Activated CD4-positive, alpha-beta memory T cell treated with anti-CD3 and anti-CD28 coated beads for 36 hours (primary cell): Measurements from ENCODE around the gene IQSEC3. TPM values are rescaled to one million over a fixed set of nuclear protein-coding genes. Genes with fewer than 3 reads are reported as not detected.

Experiments used
- CTCF ChIA-PET: fragments of 350-600 bp; sonication (Branson Sonifier 250); formaldehyde crosslinking; loops from one replicate; lab custom pipeline; 2021; ENCODE audit warnings: antibody characterized with exemption, inconsistent platforms; lab: Charles Lee
- POLR2A ChIA-PET: fragments of 350-600 bp; sonication (Branson Sonifier 250); formaldehyde crosslinking; loops from one replicate; lab custom pipeline; 2021; ENCODE audit warnings: antibody characterized with exemption; lab: Charles Lee
- DNase-seq: peaks from one replicate; pipeline ENCODE4 v3.0.0-alpha.2; 2020
- H3K27ac Mint-ChIP-seq: one replicate; pipeline ENCODE4 v1.8.0; 2021; ENCODE audit warnings: mixed read lengths
- H3K27me3 Mint-ChIP-seq: one replicate; pipeline ENCODE4 v1.8.0; 2021; ENCODE audit warnings: mixed read lengths
- H3K36me3 Mint-ChIP-seq: one replicate; pipeline ENCODE4 v1.8.0; 2021; ENCODE audit warnings: mixed read lengths
- H3K4me1 Mint-ChIP-seq: one replicate; pipeline ENCODE4 v1.8.0; 2021; ENCODE audit warnings: low read depth, mixed read lengths
- H3K4me3 Mint-ChIP-seq: one replicate; pipeline ENCODE4 v1.8.0; 2021; ENCODE audit warnings: mild to moderate bottlenecking, mixed read lengths
- H3K9me3 Mint-ChIP-seq: one replicate; pipeline ENCODE4 v1.8.0; 2021; ENCODE audit warnings: mixed read lengths
- intact Hi-C: fragments of 100-400 bp; cut with micrococcal nuclease; formaldehyde crosslinking; loops from one replicate; pipeline ENCODE4 v1.15.1; 2023
- total RNA-seq, 2 experiments: library from RNA; stranded (reverse); gene quantifications; one replicate each; pipeline ENCODE4 v1.2.3, GENCODE V29; 2021

The IQSEC3 gene
- total RNA-seq, 2 experiments from 2014 or later: 0.17 to 0.29 TPM

DNA sequence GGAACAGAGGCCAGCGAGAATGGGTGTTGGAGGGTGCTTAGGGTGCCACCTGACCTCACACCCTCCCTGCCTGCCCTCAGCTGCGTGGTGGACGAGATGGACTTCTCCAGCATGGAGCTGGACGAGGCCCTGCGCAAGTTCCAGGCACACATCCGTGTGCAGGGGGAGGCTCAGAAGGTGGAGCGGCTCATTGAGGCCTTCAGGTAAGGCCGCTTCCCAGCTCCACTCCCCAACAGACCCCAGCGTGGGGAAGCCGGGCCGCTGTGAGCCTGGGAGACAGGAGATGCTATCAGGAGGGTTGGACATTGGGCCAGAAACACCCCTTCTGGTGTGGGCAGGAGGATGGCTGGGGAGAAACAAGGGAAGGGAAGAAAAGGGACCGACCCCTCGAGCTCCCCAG is 90.4 kb downstream of the IQSEC3 start:
- Mint-ChIP-seq H3K4me1 (no peaks in the 10 kb centered on the region), H3K36me3 (no peaks in the 10 kb centered on the region), H3K27me3 (no peaks in the 10 kb centered on the region), H3K9me3 (no peaks in the 10 kb centered on the region), H3K4me3 (no peak overlapping the region), H3K27ac (no peak overlapping the region)
- CTCF ChIA-PET: no interaction called here
- intact Hi-C loops: no loop called here
- no peak for DNase-seq
- POLR2A ChIA-PET: no interaction called here

DNA sequence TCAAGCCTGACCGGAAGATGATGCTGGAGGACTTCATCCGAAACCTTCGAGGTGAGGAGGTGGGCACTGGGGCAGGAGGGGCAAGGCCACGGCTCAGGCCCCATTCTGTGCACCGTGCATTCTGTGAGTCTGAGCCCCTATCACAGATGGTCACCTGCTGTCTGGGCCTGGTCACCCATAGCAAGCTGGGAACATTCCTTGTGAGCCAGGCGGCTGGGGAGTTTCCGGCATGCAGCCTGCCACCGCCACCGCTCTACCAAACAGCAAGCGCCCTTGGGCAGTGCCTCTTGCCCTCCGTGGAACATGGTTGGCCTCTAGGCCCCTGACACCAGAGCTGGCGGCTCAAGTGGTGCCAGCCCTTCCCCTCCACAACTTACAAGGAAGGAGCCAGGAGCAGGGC is 91.1 kb downstream of the IQSEC3 start:
- H3K9me3 Mint-ChIP-seq: no peaks in the 10 kb centered on the region
- intact Hi-C loops: no loop called here
- no peak for DNase-seq
- H3K36me3 Mint-ChIP-seq: no peaks in the 10 kb centered on the region
- H3K27me3 Mint-ChIP-seq: no peaks in the 10 kb centered on the region
- H3K4me3 Mint-ChIP-seq: no peak overlapping the region
- H3K4me1 Mint-ChIP-seq: no peaks in the 10 kb centered on the region
- POLR2A ChIA-PET: no interaction called here
- no peak overlapping the region for H3K27ac Mint-ChIP-seq
- CTCF ChIA-PET: no interaction called here

DNA sequence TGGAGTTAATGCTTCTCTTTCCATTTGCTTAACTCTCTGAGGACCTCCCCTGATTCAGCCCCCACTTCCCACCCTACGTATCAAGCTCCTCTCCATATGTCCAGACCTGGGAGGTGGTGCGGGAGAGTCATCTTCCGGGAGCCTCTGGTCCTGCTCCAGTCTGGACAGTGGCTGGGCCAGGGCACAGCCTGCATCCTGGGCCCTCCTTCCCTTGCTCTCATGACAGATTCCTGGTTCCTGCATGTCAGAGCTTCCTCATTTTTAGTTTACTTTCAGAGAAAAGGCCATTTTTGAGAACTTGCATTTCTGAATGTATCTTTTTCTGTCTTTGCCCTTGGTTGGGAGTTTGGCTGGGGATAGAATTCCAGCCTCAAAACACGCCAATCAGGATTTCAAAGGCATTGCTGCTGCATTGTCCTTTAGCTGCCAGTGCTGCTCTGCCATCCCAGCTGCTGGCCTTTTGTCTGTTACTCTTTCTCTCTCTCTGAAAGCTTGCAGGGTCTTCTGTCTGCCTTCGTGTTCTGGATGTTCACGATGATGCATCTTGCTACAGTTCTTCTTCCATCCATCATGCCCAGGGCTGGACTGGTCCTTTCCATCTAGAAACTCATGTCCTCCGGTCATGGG is 92.7 kb downstream of the IQSEC3 start:
- Mint-ChIP-seq H3K4me1 (no peaks in the 10 kb centered on the region), H3K27ac (no peak overlapping the region), H3K36me3 (no peaks in the 10 kb centered on the region), H3K27me3 (no peaks in the 10 kb centered on the region), H3K9me3 (no peaks in the 10 kb centered on the region), H3K4me3 (no peak overlapping the region)
- no peak for DNase-seq
- CTCF ChIA-PET: interaction anchor here (0.6 kb wide), 1 partner anchor 103 kb away, joined by 6 read pairs; no protein-coding TSS in a partner anchor
- intact Hi-C loops: no loop called here
- POLR2A ChIA-PET: no interaction called here

DNA sequence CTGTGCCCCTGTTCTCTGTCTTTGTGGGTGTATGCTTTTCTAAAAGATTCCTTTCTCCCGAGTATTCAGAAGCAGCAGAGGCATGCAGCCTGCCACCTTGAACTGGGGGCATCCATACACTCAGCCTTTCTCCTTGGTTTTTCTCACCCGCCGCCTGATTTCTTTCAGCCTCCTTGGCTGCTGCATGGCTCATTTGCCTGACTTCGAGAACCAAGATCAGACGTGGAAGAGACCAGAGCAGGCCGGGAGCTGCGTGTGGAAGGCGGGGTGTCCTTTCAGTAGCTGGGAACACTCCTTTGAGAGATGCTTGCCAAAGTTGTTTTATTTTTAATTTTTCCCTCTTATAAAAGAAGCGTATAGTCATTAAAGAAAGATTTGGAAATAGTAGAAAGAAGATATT is 94.3 kb downstream of the IQSEC3 start:
- Mint-ChIP-seq H3K9me3 (no peaks in the 10 kb centered on the region), H3K36me3 (no peaks in the 10 kb centered on the region), H3K4me3 (no peak overlapping the region), H3K4me1 (no peaks in the 10 kb centered on the region), H3K27me3 (no peaks in the 10 kb centered on the region), H3K27ac (no peak overlapping the region)
- ChIA-PET CTCF (no interaction called here), POLR2A (no interaction called here)
- DNase-seq: no peak
- intact Hi-C loops: no loop called here

DNA sequence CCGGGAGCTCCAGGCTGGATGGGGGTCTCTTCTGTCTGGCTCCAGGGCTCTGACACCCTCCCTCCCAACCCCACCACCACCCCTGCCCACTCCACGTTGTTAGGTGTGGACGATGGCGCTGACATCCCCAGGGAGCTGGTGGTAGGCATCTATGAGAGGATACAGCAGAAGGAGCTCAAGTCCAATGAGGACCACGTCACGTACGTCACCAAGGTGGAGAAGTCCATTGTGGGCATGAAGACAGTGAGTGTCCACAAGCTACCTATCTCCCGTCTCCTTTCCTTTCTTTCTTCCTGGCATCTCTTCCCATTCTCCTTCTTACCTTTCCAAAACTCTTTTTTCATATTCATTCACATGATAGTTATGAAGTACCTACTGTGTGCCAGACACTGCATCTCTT is 95.3 kb downstream of the IQSEC3 start:
- CTCF ChIA-PET: no interaction called here
- H3K9me3 Mint-ChIP-seq: no peaks in the 10 kb centered on the region
- no peak overlapping the region for H3K27ac Mint-ChIP-seq
- intact Hi-C loops: no loop called here
- H3K27me3 Mint-ChIP-seq: no peaks in the 10 kb centered on the region
- POLR2A ChIA-PET: no interaction called here
- H3K36me3 Mint-ChIP-seq: no peaks in the 10 kb centered on the region
- no peak overlapping the region for H3K4me3 Mint-ChIP-seq
- DNase-seq: no peak
- H3K4me1 Mint-ChIP-seq: no peaks in the 10 kb centered on the region

DNA sequence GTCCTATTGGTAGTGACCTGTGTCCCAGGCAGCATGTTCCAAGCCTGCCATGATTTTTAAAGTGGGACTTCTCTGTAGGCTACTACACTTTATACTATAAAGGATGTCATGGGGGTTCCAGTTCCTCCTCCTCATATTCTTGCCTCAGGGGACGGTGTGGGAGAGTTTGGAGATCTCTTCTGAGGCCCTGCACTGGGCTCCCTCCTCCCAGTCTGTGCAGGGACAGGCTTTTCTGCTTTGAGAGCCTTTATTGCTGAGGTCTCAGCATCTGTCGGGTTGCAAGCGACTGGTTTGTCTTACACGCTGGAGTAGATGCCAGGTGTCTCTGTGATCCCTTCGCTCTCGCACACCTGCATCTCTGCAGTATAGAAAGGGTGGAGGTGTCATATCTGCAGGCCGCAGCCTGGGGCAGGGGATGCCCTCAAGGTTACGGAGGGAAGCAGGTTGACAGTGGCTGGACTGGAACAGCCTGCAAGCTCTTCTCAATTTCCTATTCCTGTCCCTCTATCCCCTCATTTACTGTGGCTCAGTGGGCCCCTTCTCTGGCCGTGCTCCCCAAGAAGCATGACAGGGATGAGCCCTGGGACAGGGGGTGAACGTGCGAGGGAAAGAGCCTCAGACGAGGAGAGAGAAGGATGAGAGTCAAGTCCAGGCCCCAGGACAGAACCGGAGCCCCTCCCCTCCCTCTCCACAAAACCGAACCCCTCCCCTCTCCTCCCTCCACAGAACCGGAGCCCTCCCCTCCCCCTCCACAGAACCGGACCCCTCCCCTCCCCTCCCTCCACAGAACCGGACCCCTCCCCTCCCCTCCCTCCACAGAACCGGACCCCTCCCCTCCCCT is 96.1 kb downstream of the IQSEC3 start:
- no peak overlapping the region for H3K27ac Mint-ChIP-seq
- intact Hi-C loops: no loop called here
- no peaks in the 10 kb centered on the region for H3K27me3 Mint-ChIP-seq
- no peak for DNase-seq
- ChIA-PET POLR2A (no interaction called here), CTCF (no interaction called here)
- H3K4me1 Mint-ChIP-seq: no peaks in the 10 kb centered on the region
- no peaks in the 10 kb centered on the region for H3K36me3 Mint-ChIP-seq
- H3K9me3 Mint-ChIP-seq: no peaks in the 10 kb centered on the region
- H3K4me3 Mint-ChIP-seq: no peak overlapping the region

DNA sequence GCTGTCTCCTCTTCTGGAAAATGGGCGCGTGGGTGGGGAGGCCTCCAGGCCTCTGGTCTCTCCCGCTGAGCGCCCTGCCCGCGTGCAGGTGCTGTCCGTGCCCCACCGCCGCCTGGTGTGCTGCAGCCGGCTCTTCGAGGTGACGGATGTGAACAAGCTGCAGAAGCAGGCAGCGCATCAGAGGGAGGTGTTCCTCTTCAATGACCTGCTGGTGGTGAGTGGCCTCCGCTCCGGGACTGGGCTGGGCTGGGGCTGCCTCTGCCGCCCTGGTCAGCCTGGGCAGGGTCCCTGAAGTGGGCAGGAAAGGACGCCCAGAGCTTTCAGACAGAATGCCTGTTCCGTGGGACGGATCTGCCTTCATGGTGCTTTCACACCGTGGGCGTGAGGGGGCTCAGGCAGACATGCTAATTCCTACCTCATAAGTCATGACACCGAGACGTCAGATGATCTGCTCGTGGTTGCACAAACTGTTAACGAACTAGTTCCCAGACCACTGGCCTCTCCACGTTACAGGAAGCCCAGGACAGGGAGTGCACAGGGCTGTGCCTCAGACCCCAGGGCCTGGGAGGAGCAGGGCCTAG is 96.9 kb downstream of the IQSEC3 start:
- CTCF ChIA-PET: no interaction called here
- H3K36me3 Mint-ChIP-seq: no peaks in the 10 kb centered on the region
- no peak overlapping the region for H3K27ac Mint-ChIP-seq
- DNase-seq: no peak
- intact Hi-C loops: no loop called here
- H3K4me1 Mint-ChIP-seq: peaks cover under 1% of the 10 kb centered on the region
- no peaks in the 10 kb centered on the region for H3K9me3 Mint-ChIP-seq
- POLR2A ChIA-PET: no interaction called here
- H3K4me3 Mint-ChIP-seq: no peak overlapping the region
- no peaks in the 10 kb centered on the region for H3K27me3 Mint-ChIP-seq

DNA sequence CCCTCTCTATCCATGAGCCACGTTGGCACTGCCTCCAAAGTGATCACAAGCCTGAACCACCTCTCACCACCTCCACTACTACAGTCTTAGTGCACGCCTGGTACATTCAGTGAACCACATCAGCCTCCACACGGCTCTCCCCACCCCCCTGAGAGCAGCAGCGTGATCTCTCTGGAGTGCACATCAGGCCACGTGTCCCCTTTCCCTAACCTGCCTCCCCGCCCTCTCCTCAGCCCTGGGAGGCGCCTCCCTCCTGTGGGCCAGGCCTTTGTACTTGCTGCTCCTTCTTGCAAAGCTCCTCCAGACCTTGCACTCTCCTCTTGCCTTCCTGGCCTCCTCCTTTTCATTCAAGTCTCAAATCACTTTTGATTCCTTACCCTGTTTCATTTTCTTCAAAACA is 97.6 kb downstream of the IQSEC3 start:
- H3K4me3 Mint-ChIP-seq: no peak overlapping the region
- H3K27ac Mint-ChIP-seq: no peak overlapping the region
- DNase-seq: no peak
- ChIA-PET POLR2A (no interaction called here), CTCF (no interaction called here)
- H3K9me3 Mint-ChIP-seq: no peaks in the 10 kb centered on the region
- H3K36me3 Mint-ChIP-seq: no peaks in the 10 kb centered on the region
- intact Hi-C loops: no loop called here
- no peaks in the 10 kb centered on the region for H3K27me3 Mint-ChIP-seq
- H3K4me1 Mint-ChIP-seq: peaks cover 4% of the 10 kb centered on the region

DNA sequence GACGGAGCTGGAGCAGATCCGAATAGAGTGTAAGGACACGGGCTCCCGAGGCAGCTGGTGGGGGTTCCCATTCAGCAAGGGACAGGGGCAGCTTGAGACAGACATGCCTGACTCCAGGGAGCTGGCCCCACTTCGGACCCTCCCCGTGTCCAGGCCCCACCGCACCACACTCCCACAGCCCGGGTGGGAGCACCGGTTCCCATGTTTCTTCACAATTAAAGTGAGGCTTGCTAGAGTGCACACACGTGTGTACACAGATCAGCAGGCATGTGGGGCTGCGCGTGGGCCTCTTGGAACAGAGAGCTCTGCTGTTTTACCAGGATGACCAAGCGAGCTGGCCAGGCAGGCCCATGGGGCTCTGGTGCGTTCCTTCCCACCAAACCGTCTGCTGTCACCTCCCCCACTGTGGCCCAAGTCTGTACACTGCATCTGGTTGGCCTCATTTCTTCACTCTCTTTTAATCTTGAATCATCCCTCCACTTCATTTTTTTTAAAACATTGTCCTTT is 99.3 kb downstream of the IQSEC3 start:
- Mint-ChIP-seq H3K27ac (no peak overlapping the region), H3K36me3 (no peaks in the 10 kb centered on the region), H3K4me3 (no peak overlapping the region), H3K9me3 (no peaks in the 10 kb centered on the region), H3K27me3 (no peaks in the 10 kb centered on the region), H3K4me1 (peaks cover 5% of the 10 kb centered on the region)
- CTCF ChIA-PET: interaction anchor here (1.3 kb wide), 1 partner anchor 23 kb away, joined by 3 read pairs; no protein-coding TSS in a partner anchor
- intact Hi-C loops: no loop called here
- POLR2A ChIA-PET: no interaction called here
- DNase-seq: no peak

DNA sequence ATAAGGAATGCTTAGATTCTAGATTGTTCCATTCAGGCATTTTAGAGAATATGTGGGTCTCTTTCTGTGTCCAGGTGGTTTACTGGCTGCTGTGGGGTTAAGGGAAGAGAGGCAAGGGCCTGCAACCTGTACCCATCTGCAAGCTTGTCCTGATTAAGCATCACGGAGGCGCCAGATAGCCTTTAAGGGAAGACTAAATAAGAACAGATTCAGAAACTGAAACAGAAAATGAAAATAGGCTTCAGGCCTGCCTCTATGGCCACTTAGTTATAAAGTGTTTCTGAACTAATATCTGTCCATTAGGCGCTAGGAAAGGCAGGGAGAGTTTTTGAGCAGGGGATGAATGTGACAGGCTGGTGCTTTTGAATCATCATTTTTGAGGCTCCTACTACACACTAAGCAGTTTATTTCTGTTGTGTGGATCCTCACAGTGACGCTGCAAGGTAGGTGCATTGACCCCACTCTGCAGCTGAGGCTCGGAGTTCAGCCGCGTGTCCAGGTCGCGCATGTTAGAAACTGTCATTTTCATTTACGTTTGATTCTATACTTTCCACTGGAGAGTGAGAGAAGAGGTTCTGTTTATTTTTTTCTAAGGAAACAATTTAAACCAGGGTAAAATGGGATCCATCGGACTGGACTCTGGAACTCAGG is 100.0 kb downstream of the IQSEC3 start:
- H3K4me1 Mint-ChIP-seq: peaks cover 5% of the 10 kb centered on the region
- H3K4me3 Mint-ChIP-seq: no peak overlapping the region
- H3K9me3 Mint-ChIP-seq: no peaks in the 10 kb centered on the region
- no peaks in the 10 kb centered on the region for H3K36me3 Mint-ChIP-seq
- intact Hi-C loops: no loop called here
- no peak overlapping the region for H3K27ac Mint-ChIP-seq
- no peaks in the 10 kb centered on the region for H3K27me3 Mint-ChIP-seq
- ChIA-PET CTCF (no interaction called here), POLR2A (no interaction called here)
- DNase-seq: no peak

DNA sequence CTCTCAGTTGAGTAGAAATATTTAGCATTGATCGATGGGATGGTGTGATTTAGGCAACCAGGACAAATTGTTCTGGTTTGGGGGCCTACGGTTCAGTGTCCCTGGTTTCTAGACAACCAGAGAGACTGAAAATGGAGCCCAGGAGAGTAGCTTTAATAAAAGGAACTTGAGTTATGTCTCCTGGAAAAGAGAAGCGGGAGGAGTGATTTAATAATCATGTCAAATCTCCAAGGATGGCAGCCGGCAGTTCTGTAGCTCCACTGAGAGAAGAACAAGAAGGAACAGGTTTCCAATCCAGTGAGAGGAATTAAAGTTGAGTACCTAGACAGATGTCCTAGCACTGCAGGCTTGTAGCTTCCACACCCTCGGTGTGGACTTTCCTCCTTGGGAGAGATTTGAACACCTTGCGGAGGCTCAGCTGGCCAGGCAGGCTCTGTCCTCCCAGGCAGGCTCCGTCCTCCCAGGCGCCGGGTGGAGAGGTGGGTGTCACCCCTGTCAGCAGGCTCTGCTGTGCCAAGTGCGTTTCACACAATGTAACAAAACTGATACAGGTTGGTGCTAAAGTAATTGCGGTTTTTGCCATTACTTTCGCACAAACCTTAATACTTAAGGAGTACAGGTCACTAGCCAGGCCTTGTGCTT is 101.5 kb downstream of the IQSEC3 start:
- no peak overlapping the region for H3K4me3 Mint-ChIP-seq
- H3K27me3 Mint-ChIP-seq: peaks cover 4% of the 10 kb centered on the region
- DNase-seq: no peak
- ChIA-PET POLR2A (no interaction called here), CTCF (no interaction called here)
- no peaks in the 10 kb centered on the region for H3K36me3 Mint-ChIP-seq
- H3K27ac Mint-ChIP-seq: no peak overlapping the region
- peaks cover 5% of the 10 kb centered on the region for H3K4me1 Mint-ChIP-seq
- no peaks in the 10 kb centered on the region for H3K9me3 Mint-ChIP-seq
- intact Hi-C loops: no loop called here
